Measurements from ENCODE around the gene MAFG. TPM values are rescaled to one million over a fixed set of nuclear protein-coding genes. Genes with fewer than 3 reads are reported as not detected.

Gene MAFG
- total RNA-seq, 1 donor from 2014 or later: 12.3 TPM

Other genes with a start within 250 kb of the MAFG start
- 24.3 TPM for gene ARL16, start 243.9 kb downstream of the MAFG start, total RNA-seq
- 62.5 TPM for gene HGS, start 243.7 kb downstream of the MAFG start, total RNA-seq
- 89.5 TPM for gene MRPL12, start 224.4 kb downstream of the MAFG start, total RNA-seq
- 37.2 TPM for gene SLC25A10, start 215.5 kb downstream of the MAFG start, total RNA-seq
- 0.08 TPM for gene GCGR, start 123.6 kb downstream of the MAFG start, total RNA-seq
- gene MCRIP1, start 94.4 kb downstream of the MAFG start, total RNA-seq: 18.7 TPM
- gene PPP1R27, start 92.7 kb downstream of the MAFG start, total RNA-seq: 0.24 TPM
- gene P4HB, start 67.2 kb downstream of the MAFG start, total RNA-seq: 812 TPM
- gene ARHGDIA, start 56.4 kb downstream of the MAFG start, total RNA-seq: 300 TPM
- gene ALYREF, start 36.1 kb downstream of the MAFG start, total RNA-seq: 68.9 TPM
- gene ANAPC11, start 36.0 kb downstream of the MAFG start, total RNA-seq: 113 TPM
- 0.24 TPM for gene NPB, start 25.5 kb downstream of the MAFG start, total RNA-seq
- gene PCYT2, start 16.3 kb downstream of the MAFG start, total RNA-seq: 36.7 TPM
- 46.2 TPM for gene SIRT7, start 9.6 kb downstream of the MAFG start, total RNA-seq
- 28.9 TPM for gene PYCR1, start 9.6 kb upstream of the MAFG start, total RNA-seq
- gene MYADML2, start 19.5 kb upstream of the MAFG start, total RNA-seq: not detected
- gene NOTUM, start 33.5 kb upstream of the MAFG start, total RNA-seq: not detected
- gene ASPSCR1, start 49.9 kb upstream of the MAFG start, total RNA-seq: 19.0 TPM
- gene CENPX, start 95.1 kb upstream of the MAFG start, total RNA-seq: 71.8 TPM
- 8.4 TPM for gene LRRC45, start 95.6 kb upstream of the MAFG start, total RNA-seq
- 6.2 TPM for gene RAC3, start 103.9 kb upstream of the MAFG start, total RNA-seq
- gene DCXR, start 110.0 kb upstream of the MAFG start, total RNA-seq: 138 TPM
- gene RFNG, start 124.1 kb upstream of the MAFG start, total RNA-seq: 21.6 TPM
- 59.3 TPM for gene GPS1, start 124.2 kb upstream of the MAFG start, total RNA-seq
- 78.4 TPM for gene DUS1L, start 138.1 kb upstream of the MAFG start, total RNA-seq
- gene FASN, start 170.5 kb upstream of the MAFG start, total RNA-seq: 352 TPM

Measured in esophagus mucosa (tissue), 1 donor.